HepG2 (cell line): ENCODE measurements around the gene PPP1R7. TPM values are rescaled to one million over a fixed set of nuclear protein-coding genes. Genes with fewer than 3 reads are reported as not detected.

Experiments used
- ARNT2 ChIP-seq: sonication (generic); formaldehyde crosslinking; IDR thresholded peaks from 2 replicates; pipeline ENCODE4 v1.8.0; 2022; ENCODE audit warnings: mild to moderate bottlenecking, low read depth, missing genetic modification reagents, moderate library complexity
- CENPT ChIP-seq: sonication (generic); formaldehyde crosslinking; IDR thresholded peaks from 2 replicates; pipeline ENCODE4 v1.8.0; 2022; ENCODE audit warnings: low read depth, mild to moderate bottlenecking, moderate library complexity, missing genetic modification reagents
- CENPX ChIP-seq: sonication (generic); formaldehyde crosslinking; IDR thresholded peaks from 2 replicates; pipeline ENCODE4 v1.9.0; 2021; ENCODE audit warnings: mild to moderate bottlenecking, missing genetic modification reagents, moderate library complexity
- HOXD1 ChIP-seq: sonication (generic); formaldehyde crosslinking; IDR thresholded peaks from 2 replicates; pipeline ENCODE4 v1.5.0; 2020; ENCODE audit warnings: missing genetic modification reagents
- MATR3 ChIP-seq: sonication (generic); formaldehyde crosslinking; IDR thresholded peaks from 2 replicates; pipeline ENCODE4 v1.4.0; 2020; ENCODE audit warnings: missing genetic modification reagents
- NFE2L2 ChIP-seq: fragments of 150-350 bp; IDR thresholded peaks from 2 replicates; pipeline ENCODE4 v1.6.1; 2014; ENCODE audit warnings: low read length
- NFIB ChIP-seq: sonication (generic); formaldehyde crosslinking; IDR thresholded peaks from 2 replicates; pipeline ENCODE4 v1.9.0; 2021; ENCODE audit warnings: missing genetic modification reagents, mild to moderate bottlenecking, borderline replicate concordance
- NKX3-1 ChIP-seq: sonication (generic); formaldehyde crosslinking; IDR thresholded peaks from 2 replicates; pipeline ENCODE4 v1.5.0; 2020; ENCODE audit warnings: missing genetic modification reagents
- PRMT3 ChIP-seq: sonication (generic); formaldehyde crosslinking; IDR thresholded peaks from 2 replicates; pipeline ENCODE4 v1.8.1; 2022; ENCODE audit warnings: low read depth, mild to moderate bottlenecking, moderate library complexity, missing genetic modification reagents, borderline replicate concordance
- PTBP1 ChIP-seq: fragments of 200-400 bp; formaldehyde crosslinking; IDR thresholded peaks from 2 replicates; pipeline ENCODE4 v1.6.1; 2018; ENCODE audit warnings: low read length, low read depth; ENCODE audit not compliant: poor library complexity, severe bottlenecking
- RAD21 ChIP-seq: fragments of 450-650 bp; formaldehyde crosslinking; IDR thresholded peaks from 2 replicates; pipeline ENCODE4 v1.5.0; 2020; ENCODE audit warnings: mild to moderate bottlenecking
- SIX1 ChIP-seq: sonication (generic); formaldehyde crosslinking; IDR thresholded peaks from 2 replicates; pipeline ENCODE4 v1.4.0; 2020; ENCODE audit warnings: missing genetic modification reagents, borderline replicate concordance
- SKI ChIP-seq: fragments of 450-650 bp; IDR thresholded peaks from one replicate; pipeline ENCODE4 v1.6.1; 2018; ENCODE audit warnings: mild to moderate bottlenecking; ENCODE audit not compliant: partially characterized antibody
- SMAD3 ChIP-seq: sonication (generic); formaldehyde crosslinking; IDR thresholded peaks from 2 replicates; pipeline ENCODE4 v1.4.0; 2020; ENCODE audit warnings: missing genetic modification reagents
- SP5 ChIP-seq: IDR thresholded peaks from 2 replicates; pipeline ENCODE4 v1.6.1; 2016; ENCODE audit warnings: low read depth, borderline replicate concordance
- SUZ12 ChIP-seq: fragments of 150-350 bp; IDR thresholded peaks from 2 replicates; pipeline ENCODE4 v1.6.1; 2014; ENCODE audit warnings: low read depth, low read length
- ZNF10 ChIP-seq: sonication (generic); formaldehyde crosslinking; IDR thresholded peaks from 2 replicates; pipeline ENCODE4 v1.4.0; 2020; ENCODE audit warnings: mild to moderate bottlenecking, low read depth, missing genetic modification reagents, borderline replicate concordance
- ZNF160 ChIP-seq: sonication (generic); formaldehyde crosslinking; IDR thresholded peaks from 2 replicates; pipeline ENCODE4 v1.8.0; 2022; ENCODE audit warnings: mild to moderate bottlenecking, inconsistent platforms, missing genetic modification reagents
- ZNF501 ChIP-seq: sonication (generic); formaldehyde crosslinking; IDR thresholded peaks from 2 replicates; pipeline ENCODE4 v1.5.1; 2020; ENCODE audit warnings: mild to moderate bottlenecking, moderate library complexity, missing genetic modification reagents
- ZNF557 ChIP-seq: sonication (generic); formaldehyde crosslinking; IDR thresholded peaks from 2 replicates; pipeline ENCODE4 v1.4.0; 2020; ENCODE audit warnings: missing genetic modification reagents
- ZNF569 ChIP-seq: sonication (generic); formaldehyde crosslinking; IDR thresholded peaks from 2 replicates; pipeline ENCODE4 v1.5.0; 2020; ENCODE audit warnings: mild to moderate bottlenecking, missing genetic modification reagents, moderate library complexity, borderline replicate concordance
- ZNF746 ChIP-seq: sonication (generic); formaldehyde crosslinking; IDR thresholded peaks from 2 replicates; pipeline ENCODE4 v1.8.0; 2022; ENCODE audit warnings: mild to moderate bottlenecking, missing genetic modification reagents
- ZNF766 ChIP-seq: sonication (generic); formaldehyde crosslinking; IDR thresholded peaks from 2 replicates; pipeline ENCODE4 v1.5.0; 2020; ENCODE audit warnings: missing genetic modification reagents, borderline replicate concordance
- ZNF772 ChIP-seq: sonication (generic); formaldehyde crosslinking; IDR thresholded peaks from 2 replicates; pipeline ENCODE4 v1.5.0; 2020; ENCODE audit warnings: mild to moderate bottlenecking, missing genetic modification reagents
- ZNF777 ChIP-seq: sonication (generic); formaldehyde crosslinking; IDR thresholded peaks from 2 replicates; pipeline ENCODE4 v1.4.0; 2020; ENCODE audit warnings: missing genetic modification reagents
- ZNF83 ChIP-seq: sonication (generic); formaldehyde crosslinking; IDR thresholded peaks from 2 replicates; pipeline ENCODE4 v1.4.0; 2020; ENCODE audit warnings: missing genetic modification reagents, mild to moderate bottlenecking, borderline replicate concordance
- ZNF839 ChIP-seq: sonication (generic); formaldehyde crosslinking; IDR thresholded peaks from 2 replicates; pipeline ENCODE4 v1.4.0; 2020; ENCODE audit warnings: missing genetic modification reagents, mild to moderate bottlenecking, borderline replicate concordance
- ZNF878 ChIP-seq: sonication (generic); formaldehyde crosslinking; IDR thresholded peaks from 2 replicates; pipeline ENCODE4 v1.8.1; 2023; ENCODE audit warnings: mild to moderate bottlenecking, missing genetic modification reagents, moderate library complexity
- ZSCAN25 ChIP-seq: sonication (generic); formaldehyde crosslinking; IDR thresholded peaks from 2 replicates; pipeline ENCODE4 v1.8.0; 2022; ENCODE audit warnings: mild to moderate bottlenecking, missing genetic modification reagents
- polyA plus RNA-seq, 8 experiments: library from polyadenylated mRNA; depleted of rRNA in 3 of 8; stranded (reverse) in 7 of 8; unstranded in 1 of 8; fragments of >200 nt; fragmentation: Illumina TruSeq in 4 of 8; extraction: Trizol in 4 of 8; gene quantifications; 2 replicates each; pipeline versions ENCODE4 v1.2.1 to v1.2.3, GENCODE V29; 2011 to 2016; ENCODE audit warnings: low read depth in 4 of 8, missing spikeins in 1 of 8, mixed read lengths in 1 of 8; ENCODE audit not compliant: insufficient read depth in 1 of 8
- total RNA-seq, 5 experiments: library from RNA; depleted of rRNA; stranded (reverse); fragments of >200 nt; fragmentation: Illumina TruSeq; extraction: Trizol; gene quantifications; 2 replicates each; pipeline ENCODE4 v1.2.3, GENCODE V29; 2016; ENCODE audit warnings: low read depth in 1 of 5
- TF ChIP-seq, protein P1 (sequence below): sonication (generic); formaldehyde crosslinking; IDR thresholded peaks from 2 replicates; pipeline ENCODE4 v1.8.1; 2023; ENCODE audit warnings: mild to moderate bottlenecking, missing genetic modification reagents

PPP1R7 gene
- total and polyA plus RNA-seq, 2 of the 13 experiments (the other 11 are each of a cell fraction or from before 2014, with no cell fraction given) = 33.3 to 67.9 TPM

DNA sequence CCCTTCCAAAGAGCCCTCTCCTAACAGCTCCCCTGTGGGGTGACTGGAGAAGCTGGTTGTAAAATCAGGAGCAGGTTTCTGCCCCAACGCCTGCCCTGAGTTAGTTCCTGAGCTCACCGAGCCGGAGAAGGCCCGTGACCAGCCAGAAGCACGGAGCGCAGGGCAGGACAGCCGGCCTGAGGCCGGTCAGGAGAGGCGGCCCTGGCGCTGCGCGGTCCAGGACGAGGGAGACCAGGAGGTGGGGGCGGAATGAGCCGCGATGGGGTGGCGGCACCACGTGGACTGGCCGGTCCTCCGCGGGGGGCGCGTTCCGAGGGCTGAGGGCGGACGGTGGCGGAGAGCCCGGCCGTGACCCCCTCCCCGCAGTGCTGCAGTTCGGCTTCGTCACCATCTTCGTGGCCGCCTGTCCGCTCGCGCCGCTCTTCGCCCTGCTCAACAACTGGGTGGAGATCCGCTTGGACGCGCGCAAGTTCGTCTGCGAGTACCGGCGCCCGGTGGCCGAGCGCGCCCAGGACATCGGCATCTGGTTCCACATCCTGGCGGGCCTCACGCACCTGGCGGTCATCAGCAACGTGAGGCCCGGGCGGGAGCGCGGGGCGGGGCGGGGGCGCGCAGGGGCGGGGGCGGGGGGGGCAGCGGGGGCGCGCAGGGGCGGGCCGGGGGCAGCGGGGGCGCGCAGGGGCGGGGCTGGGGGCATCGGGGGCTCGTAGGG lies 67.2 kb downstream of the PPP1R7 start (continued):
- peak; percentile 60; the same call in 1 of the 2 replicates for TF ChIP-seq HOXD1
- peak; percentile 89; the same call in 1 of the 2 replicates for TF ChIP-seq ARNT2 (CRISPR knock-in tag)
- TF ChIP-seq SKI = no peak
- TF ChIP-seq ZNF10 = no peak
- TF ChIP-seq PTBP1 = no peak
- TF ChIP-seq, protein P1, sequence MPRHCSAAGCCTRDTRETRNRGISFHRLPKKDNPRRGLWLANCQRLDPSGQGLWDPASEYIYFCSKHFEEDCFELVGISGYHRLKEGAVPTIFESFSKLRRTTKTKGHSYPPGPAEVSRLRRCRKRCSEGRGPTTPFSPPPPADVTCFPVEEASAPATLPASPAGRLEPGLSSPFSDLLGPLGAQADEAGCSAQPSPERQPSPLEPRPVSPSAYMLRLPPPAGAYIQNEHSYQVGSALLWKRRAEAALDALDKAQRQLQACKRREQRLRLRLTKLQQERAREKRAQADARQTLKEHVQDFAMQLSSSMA (CRISPR knock-in tag) = 0 out of 2 replicates have a peak, but pooled peaks have one; percentile 26
- peak; percentile 45; the same call in 1 of the 2 replicates for TF ChIP-seq ZNF746 (CRISPR knock-in tag)
- peak; percentile 47; the same call in 1 of the 2 replicates for TF ChIP-seq ZNF569
- TF ChIP-seq NKX3-1 = no peak
- TF ChIP-seq RAD21 (CRISPR knock-in tag) = peak; percentile 69
- no peak for TF ChIP-seq MATR3 (CRISPR knock-in tag)
- no peak for TF ChIP-seq SP5 (CRISPR knock-in tag)
- no peak for TF ChIP-seq NFIB (CRISPR knock-in tag)
- TF ChIP-seq ZNF501 = peak; percentile 55; the same call in 1 of the 2 replicates
- peak; percentile 76 for TF ChIP-seq ZNF160 (CRISPR knock-in tag)
- no peak for TF ChIP-seq NFE2L2
- TF ChIP-seq ZNF83 (CRISPR knock-in tag) = 0 out of 2 replicates have a peak, but pooled peaks have one; percentile 48
- TF ChIP-seq ZNF772 = peak; percentile 65; the same call in 1 of the 2 replicates
- peak; percentile 6; the same call in 1 of the 2 replicates for TF ChIP-seq ZNF777
- TF ChIP-seq ZNF839 (CRISPR knock-in tag) = no peak
- TF ChIP-seq SIX1 (CRISPR knock-in tag) = no peak
- no peak for TF ChIP-seq SUZ12
- peak; percentile 76 for TF ChIP-seq ZSCAN25 (CRISPR knock-in tag)
- TF ChIP-seq SMAD3 = no peak
- TF ChIP-seq CENPX (CRISPR knock-in tag) = no peak
- TF ChIP-seq ZNF766 (CRISPR knock-in tag) = no peak; the same call in 1 of the 2 replicates
- TF ChIP-seq ZNF557 (CRISPR knock-in tag) = no peak
- TF ChIP-seq ZNF878 = no peak; the same call in 1 of the 2 replicates
- no peak for TF ChIP-seq CENPT (CRISPR knock-in tag)
- peak; percentile 75 for TF ChIP-seq PRMT3 (CRISPR knock-in tag)
